HG03354 (cell line): ENCODE results near the gene PPL.

Source experiments
- ATAC-seq: cut with Tn5 transposase; IDR thresholded peaks from one replicate; pipeline ENCODE4 v1.9.1; 2021; ENCODE audit warnings: mild to moderate bottlenecking; ENCODE audit not compliant: unreplicated experiment, poor library complexity, severe bottlenecking

Gene PPL

DNA sequence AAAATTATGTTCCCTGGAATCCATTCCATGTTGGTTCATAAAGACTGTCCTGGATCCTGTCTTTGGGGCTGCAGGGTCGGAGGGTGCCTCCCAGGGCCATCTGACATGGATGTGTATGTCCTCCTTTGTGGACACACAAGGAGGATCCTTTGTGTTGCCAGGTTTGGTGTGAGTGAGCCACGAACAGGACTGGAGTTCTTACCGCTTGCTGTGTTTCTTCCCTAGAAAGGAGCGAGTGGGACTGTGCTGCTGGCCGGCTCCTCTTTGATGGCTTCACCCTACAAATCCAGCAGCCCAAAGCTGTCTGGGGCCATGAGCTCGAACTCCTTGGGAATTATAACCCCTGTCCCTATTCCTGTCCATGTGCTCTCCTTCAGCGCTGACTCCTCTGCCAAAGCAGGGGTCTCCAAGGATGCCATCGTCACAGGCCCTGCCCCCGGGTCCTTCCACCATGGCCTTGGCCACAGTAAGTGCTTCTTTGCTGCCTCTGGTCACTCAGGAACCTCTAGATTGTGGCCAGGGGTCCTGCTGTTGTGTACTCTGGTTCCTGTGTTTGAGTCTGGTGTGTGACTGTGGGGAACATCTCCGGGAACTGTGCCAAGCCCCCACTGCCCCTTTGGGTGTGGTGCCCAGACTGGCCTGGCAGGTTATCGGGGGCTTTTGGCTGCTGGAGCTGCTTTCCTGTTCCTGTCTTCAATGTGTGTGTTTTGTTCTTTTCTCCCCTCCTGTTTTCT, 60.1 kb downstream of the PPL start:
- no peak for ATAC-seq

DNA sequence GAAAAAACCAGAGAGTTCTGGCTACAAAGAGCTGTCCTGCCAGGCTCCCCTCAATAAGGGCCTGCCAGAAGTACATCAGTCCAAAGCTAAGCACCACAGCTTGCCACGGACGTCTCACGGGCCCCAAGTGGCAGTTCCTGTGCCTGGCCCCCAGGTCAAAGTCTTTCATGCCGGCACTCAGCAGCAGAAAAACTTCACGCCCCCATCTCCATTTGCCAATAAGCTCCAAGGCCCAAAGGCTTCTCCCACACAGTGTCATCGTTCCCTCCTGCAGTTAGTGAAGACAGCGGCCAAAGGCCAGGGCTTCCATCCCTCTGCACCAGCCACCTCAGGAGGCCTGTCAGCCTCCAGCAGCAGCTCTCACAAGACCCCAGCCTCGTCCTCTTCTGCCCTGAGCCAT, 62.3 kb downstream of the PPL start:
- ATAC-seq, result no peak

DNA sequence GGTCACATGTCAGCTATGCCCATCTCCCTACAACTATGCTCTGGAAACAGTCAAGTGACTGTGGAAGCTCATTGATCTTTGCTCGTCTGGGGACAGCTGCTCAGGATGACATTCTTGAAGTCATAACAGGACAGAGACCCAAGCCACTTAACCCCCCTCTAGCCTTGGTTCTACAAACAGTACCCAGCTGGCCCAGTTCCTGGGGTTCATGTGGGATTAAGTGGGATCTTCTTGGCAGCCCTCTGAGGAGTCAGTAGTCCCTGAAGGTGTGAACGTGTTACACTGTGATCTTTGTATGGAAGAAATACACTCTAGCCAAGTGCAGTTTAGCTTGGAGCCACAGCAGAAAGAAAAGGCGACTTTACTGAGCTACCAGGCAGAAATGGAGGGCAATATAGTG, 63.9 kb downstream of the PPL start:
- ATAC-seq, result no peak

DNA sequence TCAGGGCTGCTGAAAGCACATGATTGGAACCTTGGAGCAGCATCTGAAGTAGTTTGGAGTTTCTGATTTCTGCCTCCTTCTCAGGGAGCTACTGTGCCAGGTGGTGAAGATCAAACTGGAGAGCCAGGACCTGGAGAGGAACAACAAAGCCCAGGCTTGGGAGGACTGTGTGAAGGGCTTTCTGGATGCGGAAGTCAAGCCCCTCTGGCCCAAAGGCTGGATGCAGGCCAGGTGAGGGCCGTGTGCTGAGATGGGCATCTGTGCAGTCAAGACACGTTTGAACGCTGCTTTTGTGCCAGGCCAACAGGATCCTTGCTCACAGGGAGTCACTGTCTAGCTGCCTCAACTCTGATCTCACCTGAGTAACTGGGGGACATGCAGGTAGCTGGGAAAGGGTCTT, 65.9 kb downstream of the PPL start:
- ATAC-seq, result no peak

DNA sequence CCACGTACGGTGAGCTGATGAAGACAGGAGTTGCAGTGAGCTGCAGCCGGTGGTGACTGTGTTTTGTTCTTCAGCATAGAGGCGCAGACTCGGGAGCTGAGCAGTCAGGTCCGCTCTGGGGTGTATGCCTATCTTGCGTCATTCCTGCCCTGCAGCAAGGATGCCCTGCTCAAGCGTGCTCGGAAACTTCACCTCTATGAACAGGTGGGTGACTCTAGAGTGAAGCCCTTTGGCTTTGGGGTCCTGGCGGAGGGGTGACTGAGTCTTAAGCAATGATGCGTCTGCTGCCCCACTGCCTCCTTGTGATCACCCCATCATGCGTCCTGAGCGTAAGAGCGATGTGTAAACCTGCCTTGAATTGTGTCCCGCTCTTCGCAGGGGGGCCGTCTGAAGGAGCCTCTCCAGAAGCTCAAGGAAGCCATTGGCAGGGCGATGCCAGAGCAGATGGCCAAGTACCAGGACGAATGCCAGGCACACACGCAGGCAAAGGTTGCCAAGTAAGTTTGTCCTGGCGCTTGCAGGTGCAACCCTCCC, 66.7 kb downstream of the PPL start:
- no peak for ATAC-seq

DNA sequence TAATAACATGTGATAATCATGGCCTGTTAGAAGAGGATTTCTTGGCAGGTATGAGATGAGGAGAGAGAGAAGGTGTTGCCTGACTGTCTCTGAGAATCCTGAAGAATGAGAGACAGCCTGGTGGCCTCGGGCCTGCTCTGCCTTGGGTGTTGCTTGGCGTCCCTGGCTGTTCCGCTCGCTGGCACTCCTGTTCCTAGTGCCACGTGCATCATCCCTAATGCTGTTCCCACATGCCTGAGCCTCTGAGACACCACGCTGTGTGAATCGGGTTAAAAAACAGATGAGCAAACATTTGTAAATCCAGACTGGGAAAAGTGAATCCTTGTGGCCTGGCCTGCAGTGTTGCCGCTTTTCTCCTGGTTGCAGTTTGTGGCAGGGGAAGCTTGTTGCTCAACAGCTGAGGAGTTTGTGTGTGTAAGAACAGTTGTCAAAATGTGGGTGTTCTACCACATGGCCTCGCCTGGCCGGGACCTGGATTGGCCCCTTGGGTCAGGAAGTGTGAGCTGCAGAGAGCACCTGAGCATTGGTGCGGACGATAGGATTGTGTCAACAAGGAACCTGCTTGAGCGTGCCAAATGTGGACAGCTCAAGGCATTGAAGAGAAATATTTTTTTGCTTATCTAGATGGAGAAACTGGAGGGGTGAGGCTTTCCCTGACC, 67.7 kb downstream of the PPL start:
- no peak for ATAC-seq

DNA sequence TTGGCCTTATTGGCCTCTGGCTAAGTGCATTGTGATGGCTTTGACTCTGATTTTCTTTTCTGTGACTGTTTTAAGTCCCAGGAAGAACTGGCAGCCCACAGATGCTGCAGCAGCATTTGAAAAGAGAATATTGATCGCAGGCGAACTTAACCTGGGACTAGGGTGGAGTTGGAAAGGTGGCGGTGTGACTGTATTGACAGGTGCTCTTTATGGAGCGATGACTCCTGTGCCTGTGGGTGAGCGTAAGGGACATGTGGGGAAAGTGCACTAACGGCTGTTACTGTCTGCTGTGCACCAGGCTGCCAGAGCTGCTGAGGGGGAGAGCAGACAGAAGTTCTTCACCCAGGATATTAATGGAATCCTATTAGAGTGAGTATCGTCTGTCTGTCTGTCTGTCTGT, 68.4 kb downstream of the PPL start:
- ATAC-seq, result no peak

DNA sequence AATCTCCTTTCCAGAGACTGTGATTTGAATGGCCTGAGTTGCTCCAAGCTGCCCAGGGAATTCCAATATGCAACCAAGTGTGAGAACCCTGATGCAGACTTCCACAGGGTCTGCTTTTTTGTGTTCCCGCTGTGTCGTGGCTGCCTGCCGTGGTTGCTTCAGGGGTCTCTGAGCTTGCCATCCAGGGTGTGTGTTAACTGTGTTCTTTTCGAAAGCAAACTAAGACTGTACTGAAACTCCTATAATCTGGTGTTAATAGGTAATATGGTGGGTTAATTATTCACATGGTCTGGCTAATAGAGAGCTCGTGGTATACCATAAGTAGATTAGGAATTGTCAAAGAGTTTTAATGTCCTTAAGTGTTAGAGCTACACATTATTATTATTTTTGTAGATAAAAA, 68.9 kb downstream of the PPL start:
- peak; percentile 79 for ATAC-seq

DNA sequence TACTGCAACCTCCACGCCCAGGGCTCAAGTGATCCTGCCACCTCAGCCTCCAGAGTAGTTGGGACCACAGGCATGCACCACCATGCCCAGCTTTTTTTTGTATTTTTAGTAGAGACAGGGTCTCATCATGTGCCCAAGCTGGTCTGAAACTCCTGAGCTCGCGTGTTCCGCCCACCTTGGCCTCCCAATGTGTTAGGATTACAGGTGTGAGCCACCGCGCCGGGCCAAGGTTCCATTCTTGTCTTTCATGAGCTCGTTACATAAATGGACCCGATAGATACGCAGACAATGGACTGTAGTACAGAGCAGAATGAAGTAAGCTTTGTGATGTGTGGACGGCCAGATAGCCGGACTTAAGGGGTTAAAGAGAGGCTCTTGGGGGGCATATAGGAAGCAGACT, 70.4 kb downstream of the PPL start:
- no peak for ATAC-seq

DNA sequence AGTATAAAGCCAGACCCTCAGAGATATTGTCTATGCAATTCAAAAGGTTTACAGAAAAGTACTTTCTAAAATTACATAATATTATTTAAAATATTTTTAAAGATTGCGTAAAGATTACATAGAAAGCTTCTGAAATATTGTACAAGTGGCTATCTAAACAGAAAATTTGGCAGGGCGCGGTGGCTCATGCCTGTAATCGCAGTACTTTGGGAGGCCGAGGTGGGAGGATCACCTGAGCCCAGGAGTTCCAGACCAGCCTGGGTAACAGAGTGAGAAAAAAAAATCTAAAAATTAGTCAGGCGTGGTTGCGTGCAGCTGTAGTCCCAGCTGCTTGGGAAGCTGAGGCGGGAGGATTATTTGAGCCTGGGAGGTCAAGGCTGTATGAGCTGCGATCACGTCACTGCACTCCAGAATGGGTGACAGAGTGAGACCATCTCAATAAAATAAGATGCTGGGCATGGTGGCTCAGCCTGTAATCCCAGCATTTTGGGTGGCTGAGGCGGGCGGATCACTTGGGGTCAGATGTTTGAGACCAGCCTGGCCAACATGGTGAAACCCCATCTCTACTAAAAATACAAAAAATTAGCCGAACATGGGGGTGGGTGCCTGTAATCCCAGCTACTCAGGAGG, 71.6 kb downstream of the PPL start:
- no peak for ATAC-seq

DNA sequence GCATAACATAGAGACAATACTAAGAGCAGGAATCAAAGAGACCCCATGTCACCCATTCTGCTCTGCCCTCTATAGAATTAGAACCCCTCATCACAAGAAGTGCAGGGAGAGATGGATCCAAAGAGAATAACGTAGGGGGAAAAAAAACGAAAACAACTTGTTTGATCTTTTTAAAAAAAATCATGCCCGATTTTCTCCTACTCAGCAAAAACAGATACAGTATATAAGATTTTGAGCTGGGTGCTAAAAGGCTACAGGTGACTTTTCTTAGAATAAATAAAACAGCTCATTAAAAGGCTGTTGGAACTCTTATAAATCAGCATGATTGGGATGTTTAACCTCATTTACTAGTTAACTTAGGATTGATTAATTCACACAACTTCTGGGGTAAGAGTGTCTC, 72.2 kb downstream of the PPL start:
- no peak for ATAC-seq

DNA sequence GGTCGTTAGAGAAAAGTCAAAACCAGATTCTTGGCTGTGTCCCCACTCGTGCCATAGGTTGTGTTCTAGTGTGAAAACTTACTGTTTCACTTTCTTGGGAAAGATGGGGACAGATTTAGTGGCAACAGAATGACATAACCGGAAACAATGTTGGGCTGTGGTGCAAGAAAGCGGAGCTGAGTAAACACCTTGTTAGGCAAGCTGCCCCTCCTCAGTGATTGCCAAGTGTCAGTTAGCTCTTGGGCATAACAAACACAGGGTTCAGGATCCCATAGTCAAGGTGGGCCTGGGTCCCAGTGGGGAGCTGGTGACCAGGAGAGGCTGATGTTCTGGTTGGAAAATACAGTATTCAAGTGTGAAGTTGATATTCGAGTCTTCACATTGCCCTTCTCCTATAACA, 74.3 kb downstream of the PPL start:
- ATAC-seq, result no peak

DNA sequence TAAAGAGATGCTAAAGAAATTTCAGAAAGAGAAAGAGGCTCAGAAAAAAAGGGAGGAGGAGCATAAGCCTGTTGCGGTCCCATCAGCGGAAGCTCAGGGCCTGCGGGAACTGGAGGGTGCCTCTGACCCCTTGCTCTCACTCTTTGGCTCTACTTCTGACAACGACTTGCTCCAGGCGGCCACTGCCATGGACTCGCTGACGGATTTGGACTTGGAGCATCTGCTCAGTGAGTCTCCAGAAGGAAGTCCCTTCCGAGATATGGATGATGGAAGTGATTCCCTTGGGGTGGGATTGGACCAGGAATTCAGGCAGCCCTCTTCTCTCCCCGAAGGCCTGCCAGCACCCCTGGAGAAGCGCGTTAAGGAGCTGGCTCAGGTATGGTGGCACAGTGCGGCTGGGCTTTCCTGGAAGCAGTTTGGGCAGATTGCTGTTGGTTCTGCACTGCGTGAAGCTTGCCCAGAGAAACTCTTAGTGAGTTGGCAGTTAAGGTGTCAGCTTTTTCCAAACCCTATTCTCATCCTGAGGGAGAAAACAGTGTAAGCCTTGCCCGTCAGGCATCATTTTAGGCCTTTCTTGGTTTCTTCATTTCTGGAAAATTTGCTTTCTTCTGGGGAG, 76.1 kb downstream of the PPL start:
- ATAC-seq, result no peak

DNA sequence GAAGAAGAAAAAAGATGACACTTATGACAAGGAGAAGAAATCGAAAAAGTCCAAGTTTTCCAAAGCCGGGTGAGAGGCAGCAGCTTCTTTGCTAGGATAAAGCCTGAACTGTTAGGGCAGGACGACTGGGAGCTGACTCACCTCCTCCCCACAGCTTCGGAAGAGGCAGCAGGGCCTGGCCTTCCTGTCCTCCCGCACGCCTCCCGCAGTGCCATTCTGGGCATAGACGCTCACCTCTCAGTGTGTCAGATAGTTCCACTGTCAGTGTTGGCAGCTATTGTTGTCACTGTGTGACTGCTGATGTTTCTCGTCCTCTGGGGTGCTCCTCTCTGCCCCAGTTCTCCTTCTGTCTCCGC, 77.1 kb downstream of the PPL start:
- no peak for ATAC-seq

DNA sequence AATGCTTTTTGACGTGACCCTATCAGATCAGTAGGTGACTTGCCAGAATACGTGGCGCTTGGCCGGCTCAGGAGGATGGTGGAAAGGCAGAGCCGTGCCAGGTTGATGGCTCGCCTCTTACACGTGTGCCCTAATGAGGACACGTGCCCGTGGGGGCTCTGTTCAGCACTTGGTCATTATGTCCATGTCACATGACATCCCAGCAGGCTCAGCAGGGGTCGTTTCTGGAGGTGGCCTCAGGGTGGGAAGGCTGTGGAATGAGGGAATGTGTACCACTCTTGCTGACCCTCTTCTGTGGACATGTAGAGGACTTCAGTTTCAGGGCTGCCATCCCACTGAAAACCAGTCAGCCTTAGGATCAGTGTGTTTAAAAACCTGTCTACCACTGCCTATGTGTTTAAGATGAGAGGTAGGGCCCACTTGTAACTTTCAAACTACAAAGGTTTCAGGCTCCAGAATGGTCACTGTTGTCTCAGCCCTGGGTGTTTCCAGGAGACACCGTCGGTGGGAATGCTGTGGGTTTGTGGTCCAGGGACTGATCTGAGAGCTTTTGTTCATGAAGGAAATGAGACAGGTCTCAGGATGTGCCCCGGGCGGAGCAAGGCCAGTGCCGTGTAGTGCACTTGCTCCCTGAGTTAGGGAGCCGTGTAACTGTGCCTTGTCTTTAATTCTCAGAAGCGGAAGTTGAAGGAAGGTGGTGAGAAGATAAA, 77.6 kb downstream of the PPL start:
- ATAC-seq, result no peak

DNA sequence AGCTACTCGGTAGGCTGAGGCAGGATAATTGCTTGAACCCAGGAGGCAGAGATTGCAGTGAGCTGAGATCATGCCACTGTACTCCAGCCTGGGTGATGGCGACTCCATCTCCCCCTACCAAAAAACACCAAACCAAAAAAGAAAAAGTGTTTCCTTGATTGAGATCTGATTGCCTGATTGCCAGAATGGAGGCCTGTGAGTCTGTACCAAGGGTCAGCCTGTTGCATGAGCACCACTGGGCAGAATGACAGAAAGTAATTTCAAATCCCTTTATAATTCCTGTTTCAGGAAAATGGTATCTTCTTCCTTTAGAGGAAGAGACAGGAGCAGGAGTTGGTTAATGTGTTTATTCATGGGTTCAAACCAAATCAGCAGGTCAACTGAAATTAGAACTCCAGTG, 81.1 kb downstream of the PPL start:
- no peak for ATAC-seq

DNA sequence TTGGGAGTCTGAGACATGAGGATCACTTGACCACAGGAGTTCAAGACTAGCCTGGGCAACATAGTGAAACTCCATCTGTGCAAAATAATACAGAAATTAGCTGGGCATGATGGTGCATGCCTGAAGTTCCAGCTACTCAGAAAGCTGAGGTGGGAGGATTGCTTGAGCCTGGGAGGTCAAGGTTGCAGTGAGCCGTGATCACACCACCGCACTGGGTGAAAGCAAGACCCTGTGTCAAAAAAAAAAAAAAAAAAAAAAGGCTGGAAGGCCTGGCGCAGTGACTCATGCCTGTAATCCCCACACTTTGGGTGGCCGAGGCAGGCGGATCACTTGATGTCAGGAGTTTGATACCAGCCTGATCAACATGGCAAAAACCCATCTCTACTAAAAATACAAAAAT, 81.6 kb downstream of the PPL start:
- ATAC-seq, result no peak

DNA sequence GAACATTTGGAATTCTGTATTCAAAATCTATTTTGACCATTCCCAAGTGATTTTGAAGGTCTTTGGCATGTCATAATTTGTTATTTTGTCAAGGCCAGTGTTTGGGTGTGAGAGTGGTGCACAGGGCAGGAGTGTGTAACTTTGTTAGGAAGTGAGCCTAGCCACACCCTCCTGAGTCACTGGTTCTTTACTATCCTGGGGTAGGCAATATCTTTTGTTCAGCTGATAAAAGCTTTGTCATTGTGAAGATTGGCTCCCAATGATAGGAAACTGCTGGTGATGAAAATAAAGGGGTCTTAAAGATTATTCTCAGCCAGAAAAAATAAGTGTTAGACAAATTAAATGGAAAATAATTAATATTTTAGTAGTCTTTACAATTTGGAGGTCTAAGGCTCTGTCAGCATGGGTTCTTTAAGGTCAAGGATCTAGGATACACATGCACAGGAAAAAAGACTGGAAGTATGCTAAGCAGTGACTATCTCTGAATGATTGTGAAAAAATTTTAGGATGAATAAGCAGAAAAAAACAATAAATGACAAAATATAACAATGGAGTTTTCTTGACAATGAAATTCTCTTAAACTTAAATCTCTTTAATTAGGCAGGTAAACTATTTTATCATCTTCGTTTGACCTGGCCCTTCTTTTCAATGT, 84.6 kb downstream of the PPL start:
- no peak for ATAC-seq

DNA sequence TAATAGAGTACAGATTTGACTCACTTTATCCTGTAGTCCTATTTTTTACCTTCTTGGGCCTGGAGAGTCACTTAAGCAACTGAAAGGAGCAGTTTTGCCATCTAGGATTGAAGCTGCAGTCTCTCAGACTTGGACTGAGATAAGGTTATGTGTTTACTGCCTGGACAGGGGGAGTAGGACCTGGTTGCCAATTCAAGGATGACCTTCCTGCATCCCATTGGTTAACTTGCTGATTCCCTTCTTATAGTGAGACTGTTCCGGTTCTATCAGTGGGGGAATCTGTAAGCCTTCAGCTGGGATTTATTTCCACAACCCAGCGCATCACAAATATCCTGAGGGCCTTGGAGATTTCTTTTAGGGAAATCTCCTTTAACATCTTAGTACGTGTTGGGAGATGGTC, 86.7 kb downstream of the PPL start:
- ATAC-seq, result no peak
